ENCODE results near the gene ISYNA1. TPM values are rescaled to one million over a fixed set of nuclear protein-coding genes. Genes with fewer than 3 reads are reported as not detected.

The ISYNA1 gene
- total and polyA plus RNA-seq, 8 donors, result 7.8 to 47.3 (median 15.4) TPM

GRCh38 chr19:18478545-18479311 lies 40.8 kb upstream of the ISYNA1 start:
- Histone ChIP-seq H3K4me1 (peaks cover 54 to 92% (median 84%) of the 10 kb centered on the region in 4 donors), H3K4me3 (no peak overlapping the region), H3K27ac (peak overlapping the region; percentile 26 to 92 (median 81)), H3K9me3 (no peaks in the 10 kb centered on the region), H3K36me3 (no peaks in the 10 kb centered on the region), H3K27me3 (no peaks in the 10 kb centered on the region)
- TF ChIP-seq POLR2AphosphoS5 (IDR thresholded peaks at IDR 0.05) (peak; percentile 59 to 88 (median 80)), POLR2A (IDR thresholded peaks at IDR 0.05) (no peak), EP300 (IDR thresholded peaks at IDR 0.05) (peak; percentile 60)
- DNase-seq, result peak; percentile 70 to 75
- WGBS, 5 donors, result 60 to 74% (median 72%) methylated on average over 9 to 17 of the region's 17 CpGs
- intact Hi-C loops (cut with DNase I; ENCODE audit: low total_unique reads), result no loop called here

GRCh38 chr19:18477974-18478373 lies 40.0 kb upstream of the ISYNA1 start:
- TF ChIP-seq POLR2A (IDR thresholded peaks at IDR 0.05) (no peak), CTCF (IDR thresholded peaks at IDR 0.05) (no peak), EP300 (IDR thresholded peaks at IDR 0.05) (no peak), POLR2AphosphoS5 (IDR thresholded peaks at IDR 0.05) (no peak)
- Histone ChIP-seq H3K4me3 (no peak overlapping the region), H3K27me3 (no peaks in the 10 kb centered on the region), H3K9me3 (no peaks in the 10 kb centered on the region), H3K36me3 (peaks cover 0 to 1% (median 0%) of the 10 kb centered on the region in 4 donors), H3K27ac (peak overlapping the region; percentile 25 to 92 (median 81)), H3K4me1 (peaks cover 54 to 92% (median 85%) of the 10 kb centered on the region in 4 donors)
- no peak for DNase-seq
- intact Hi-C loops (cut with DNase I; ENCODE audit: low total_unique reads), result no loop called here
- 71 to 88% (median 85%) methylated on average over 3 to 8 of the region's 8 CpGs for WGBS, 5 donors

DNA sequence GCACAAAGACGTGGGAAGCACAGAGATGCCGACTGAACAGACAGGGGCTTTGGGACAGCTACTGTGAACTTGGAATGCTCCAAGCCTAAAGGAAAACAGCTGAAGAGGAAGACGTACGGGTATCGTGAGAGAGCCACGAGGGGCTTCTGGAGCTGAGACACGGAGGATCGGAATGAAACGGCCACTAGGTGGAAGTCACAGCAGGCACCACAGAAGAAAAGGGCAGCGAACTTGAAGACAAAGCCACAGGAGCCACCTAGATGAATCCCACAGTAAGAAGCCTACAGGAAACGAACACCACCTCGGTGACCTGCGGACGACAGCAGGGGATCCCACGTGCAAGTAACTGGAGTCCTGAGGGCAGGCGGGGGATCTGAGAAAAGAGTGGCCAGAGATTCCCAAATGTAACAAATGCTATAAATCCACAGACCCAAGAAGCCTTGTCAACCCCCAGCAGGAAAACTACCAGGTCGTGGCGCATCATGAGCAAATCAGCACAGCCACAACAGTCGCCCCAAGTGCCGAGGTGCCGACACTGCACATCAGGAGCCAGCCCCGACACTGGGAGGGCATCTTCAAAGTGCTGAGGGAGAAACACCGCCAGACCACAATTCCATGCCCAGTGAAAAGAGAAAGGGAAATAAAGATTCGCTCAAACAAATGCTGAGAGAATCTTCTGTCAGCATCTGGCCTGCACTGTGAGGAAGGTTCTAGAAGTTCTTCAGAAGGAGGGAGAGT lies 39.3 kb upstream of the ISYNA1 start:
- Histone ChIP-seq H3K27me3 (no peaks in the 10 kb centered on the region), H3K36me3 (peaks cover 0 to 9% (median 5%) of the 10 kb centered on the region in 4 donors), H3K27ac (peak overlapping the region in 4 of 5 donors; percentile 77 to 92 (median 82)), H3K4me3 (no peak overlapping the region), H3K9me3 (no peaks in the 10 kb centered on the region), H3K4me1 (peaks cover 54 to 88% (median 79%) of the 10 kb centered on the region in 4 donors)
- intact Hi-C loops (cut with DNase I; ENCODE audit: low total_unique reads), result no loop called here
- DNase-seq, result no peak
- 69 to 93% (median 84%) methylated on average over 24 of the region's 24 CpGs for WGBS, 5 donors
- TF ChIP-seq POLR2A (IDR thresholded peaks at IDR 0.05) (no peak), CTCF (IDR thresholded peaks at IDR 0.05) (no peak), EP300 (IDR thresholded peaks at IDR 0.05) (no peak), POLR2AphosphoS5 (IDR thresholded peaks at IDR 0.05) (no peak)

- Histone ChIP-seq H3K36me3 (peaks cover 0 to 15% (median 12%) of the 10 kb centered on the region in 4 donors), H3K27ac (peak overlapping the region in 4 of 5 donors; percentile 41 to 92 (median 82)), H3K9me3 (no peaks in the 10 kb centered on the region), H3K4me3 (no peak overlapping the region), H3K4me1 (peaks cover 54 to 87% (median 77%) of the 10 kb centered on the region in 4 donors), H3K27me3 (no peaks in the 10 kb centered on the region)
- 90 to 93% (median 92%) methylated on average over 12 to 14 of the region's 14 CpGs for WGBS, 5 donors
- TF ChIP-seq POLR2AphosphoS5 (IDR thresholded peaks at IDR 0.05) (no peak), POLR2A (IDR thresholded peaks at IDR 0.05) (no peak), EP300 (IDR thresholded peaks at IDR 0.05) (no peak), CTCF (IDR thresholded peaks at IDR 0.05) (no peak)
- DNase-seq, result no peak
- intact Hi-C loops (cut with DNase I; ENCODE audit: low total_unique reads), result no loop called here
These were observed 38.6 kb upstream of the ISYNA1 start for GRCh38 chr19:18476507-18477041.
